Sigmoid colon (tissue), 3 donors: ENCODE data around the gene FHIP2A.
"Not testable (repeated sequence)": the region's sequence is repeated elsewhere in the genome, so short reads cannot be mapped to it uniquely, and the experiment has no call there.

Source experiments
- CTCF ChIP-seq, 4 experiments: fragments of 450-650 bp in 3 of 4; fragments of 200-600 bp in 1 of 4; IDR thresholded peaks; one replicate each; pipeline ENCODE4 v1.5.1; 2016 to 2019; ENCODE audit warnings: antibody characterized with exemption in 4 of 4, mild to moderate bottlenecking in 3 of 4, moderate library complexity in 2 of 4
- POLR2A ChIP-seq, 2 donors: fragments of 450-650 bp; IDR thresholded peaks; one replicate each; pipeline ENCODE4 v1.6.1; 2016; ENCODE audit warnings: antibody characterized with exemption in 2 of 2, mild to moderate bottlenecking in 2 of 2, moderate library complexity in 2 of 2

GRCh38 chr10:114775082-114775481 lies 46.5 kb upstream of the FHIP2A start:
- TF ChIP-seq CTCF, POLR2A (IDR thresholded peaks at IDR 0.05): not testable (repeated sequence)
